ENCODE measurements around the gene SLC4A7.
"Not testable (repeated sequence)": the region's sequence is repeated elsewhere in the genome, so short reads cannot be mapped to it uniquely, and the experiment has no call there.

SLC4A7 gene

DNA sequence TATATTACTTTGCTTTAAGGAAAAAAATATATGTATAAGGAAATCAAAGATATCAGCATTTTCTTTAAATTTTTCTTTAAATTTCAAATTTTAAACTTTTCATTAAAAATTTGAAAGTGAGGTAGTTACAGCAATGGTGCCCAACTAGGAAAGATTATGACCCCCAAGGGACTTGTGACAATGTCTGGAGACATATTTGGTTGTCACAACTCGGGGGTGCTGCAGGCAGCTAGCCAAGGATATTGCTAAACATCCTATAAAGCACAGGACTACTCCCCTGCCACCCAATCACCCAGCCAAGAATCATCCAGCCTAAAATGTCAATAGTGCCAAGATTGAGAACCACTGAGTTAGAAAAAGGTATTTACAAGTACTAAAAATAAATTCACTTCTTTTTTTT, 57.3 kb downstream of the SLC4A7 start:
- DNase-seq, result no peak

DNA sequence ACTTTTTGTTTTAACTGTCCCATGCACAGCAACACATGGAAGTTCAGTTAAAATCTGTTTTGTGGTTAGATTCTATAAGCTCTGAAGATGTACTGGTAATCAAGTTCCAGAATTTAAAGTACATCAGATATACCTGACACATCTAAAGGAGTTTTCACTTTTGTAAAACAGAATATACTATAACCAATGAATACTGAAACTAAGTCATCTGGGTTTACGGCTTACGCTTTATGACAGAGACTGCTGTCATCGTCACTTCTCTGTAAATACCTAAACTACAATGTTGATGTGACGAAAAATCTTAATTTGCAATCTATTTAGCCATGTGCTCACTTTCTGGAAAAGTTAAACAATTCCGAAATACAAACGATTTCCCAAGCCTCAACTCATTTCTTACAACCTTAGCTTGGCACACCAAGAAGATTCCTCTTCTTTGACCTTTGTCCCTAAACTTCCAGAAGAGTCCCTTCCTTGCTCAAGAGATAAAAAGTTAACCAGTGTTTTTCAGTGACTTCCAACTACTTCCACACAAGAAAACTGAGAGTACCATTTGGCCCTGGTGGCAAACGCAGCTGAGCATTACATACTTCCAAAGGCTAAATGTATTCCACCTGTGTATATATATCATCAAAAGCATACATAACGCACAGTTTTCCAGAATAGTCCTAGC, 58.2 kb downstream of the SLC4A7 start:
- no peak for DNase-seq

DNA sequence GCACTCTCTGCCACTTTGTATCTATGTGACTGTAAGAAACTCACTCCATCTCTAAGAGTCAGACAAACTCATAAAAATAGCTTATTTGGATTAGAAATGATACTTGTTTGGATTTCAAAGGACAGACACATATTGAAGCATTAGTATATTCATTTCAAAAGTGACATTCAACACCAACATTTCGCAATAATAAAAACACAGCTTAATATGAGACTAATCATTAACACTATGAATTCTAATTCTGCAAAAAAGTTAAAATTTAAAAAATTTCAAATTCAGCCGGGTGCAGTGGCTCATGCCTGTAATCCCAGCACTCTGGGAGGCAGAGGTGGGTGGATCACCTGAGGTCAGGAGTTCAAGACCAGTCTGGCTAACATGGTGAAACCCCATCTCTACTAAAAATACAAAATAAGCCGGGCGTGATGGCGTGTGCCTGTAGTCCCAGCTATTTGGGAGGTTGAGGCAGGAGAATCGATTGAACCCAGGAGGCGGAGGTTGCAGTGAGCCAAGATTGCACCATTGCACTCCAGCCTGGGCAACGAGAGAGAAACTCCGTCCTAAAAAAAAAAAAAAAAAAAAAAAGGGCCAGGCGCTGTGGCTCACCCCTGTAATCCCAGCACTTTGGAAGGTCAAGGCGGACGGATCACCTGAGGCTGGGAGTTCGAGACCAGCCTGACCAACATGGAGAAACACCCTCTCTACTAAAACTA, 59.2 kb downstream of the SLC4A7 start:
- not testable (repeated sequence) for DNase-seq

DNA sequence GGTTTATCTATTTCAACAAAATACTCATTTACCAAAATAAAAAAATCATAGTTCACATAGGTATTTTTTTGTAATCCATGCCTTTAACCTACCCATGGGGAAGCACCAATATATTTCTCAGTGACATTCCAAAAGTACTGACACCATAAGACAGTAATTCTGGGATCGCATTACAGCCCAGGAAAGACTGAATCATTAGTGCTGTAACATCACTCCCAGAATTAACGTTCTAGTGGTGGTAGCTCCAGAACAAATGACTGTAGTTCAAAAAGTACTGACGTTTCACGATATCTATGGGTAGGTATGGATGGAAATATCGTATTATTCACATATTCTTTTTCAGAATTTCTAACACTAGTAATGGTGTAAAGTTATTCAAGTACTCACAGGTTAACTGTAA, 60.7 kb downstream of the SLC4A7 start:
- DNase-seq, result no peak

DNA sequence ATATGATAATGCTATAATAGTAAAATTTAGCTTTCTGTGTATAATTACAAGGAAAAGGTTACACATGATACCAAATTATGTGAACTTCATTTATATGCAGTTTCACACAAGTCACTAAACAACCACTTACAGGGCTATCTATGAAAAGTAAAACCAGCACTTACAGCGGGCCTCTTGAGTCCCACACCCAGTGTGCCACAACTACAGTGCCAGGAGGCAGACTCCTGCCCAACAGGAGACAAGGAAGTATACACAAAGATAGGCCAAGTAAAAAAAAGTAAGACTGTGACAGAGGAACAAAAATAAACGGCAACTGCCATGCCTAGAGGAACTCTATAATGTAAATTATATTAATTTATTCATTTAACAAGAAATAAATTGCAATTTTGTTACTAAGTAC, 61.6 kb downstream of the SLC4A7 start:
- DNase-seq, result no peak

DNA sequence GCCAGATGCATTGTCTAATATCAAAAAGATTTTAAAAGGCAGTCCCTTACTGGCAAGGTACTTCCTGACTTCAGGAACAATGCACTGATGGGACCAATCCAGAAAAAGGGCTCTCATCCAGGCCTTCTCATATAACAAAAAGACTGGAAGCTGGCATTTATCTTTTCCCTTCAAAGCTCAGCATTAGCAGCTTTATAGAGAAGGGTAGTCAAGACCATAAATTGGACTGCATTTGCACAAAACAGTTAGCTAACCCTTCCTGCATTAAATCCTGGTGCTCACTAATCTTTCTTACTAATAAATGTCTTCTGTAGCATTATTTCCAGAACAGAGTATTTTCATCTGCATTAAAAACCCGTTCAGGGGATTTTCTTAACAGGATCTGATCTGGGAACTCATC, 69.0 kb downstream of the SLC4A7 start:
- no peak for DNase-seq

DNA sequence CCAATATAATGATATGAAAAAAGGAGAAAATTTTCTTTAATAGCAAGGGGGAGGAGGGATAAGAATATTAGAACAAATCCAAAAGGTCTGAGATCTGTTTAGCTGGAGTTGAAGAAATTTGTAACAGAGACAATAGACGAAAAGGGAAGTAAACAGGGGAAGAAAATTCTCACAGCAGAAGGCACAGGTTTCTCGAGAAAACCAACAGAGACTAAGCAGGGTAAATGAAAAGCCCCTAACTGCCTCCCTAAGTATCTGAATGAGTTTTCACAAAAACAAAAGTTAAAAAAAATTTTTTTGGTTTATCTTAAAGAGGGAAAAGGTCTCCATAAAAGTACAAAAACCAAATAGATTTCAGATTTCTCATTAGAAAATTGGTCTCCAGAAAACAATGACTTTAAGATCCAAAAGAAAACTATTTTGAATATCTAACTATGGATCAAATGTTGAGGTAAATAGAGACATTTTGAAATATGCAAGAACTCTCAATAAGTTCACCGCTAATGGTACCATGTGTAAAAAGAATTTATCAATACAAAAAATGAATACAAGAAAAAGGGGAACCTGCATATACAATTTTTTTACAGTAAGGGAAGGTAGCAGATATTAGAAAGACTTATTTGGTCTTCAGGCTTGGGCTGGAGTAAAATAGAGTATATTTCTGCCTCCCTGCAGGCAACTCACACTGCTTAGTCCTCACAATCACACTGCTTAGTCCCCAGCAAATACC, 91.1 kb downstream of the SLC4A7 start:
- DNase-seq, result no peak

DNA sequence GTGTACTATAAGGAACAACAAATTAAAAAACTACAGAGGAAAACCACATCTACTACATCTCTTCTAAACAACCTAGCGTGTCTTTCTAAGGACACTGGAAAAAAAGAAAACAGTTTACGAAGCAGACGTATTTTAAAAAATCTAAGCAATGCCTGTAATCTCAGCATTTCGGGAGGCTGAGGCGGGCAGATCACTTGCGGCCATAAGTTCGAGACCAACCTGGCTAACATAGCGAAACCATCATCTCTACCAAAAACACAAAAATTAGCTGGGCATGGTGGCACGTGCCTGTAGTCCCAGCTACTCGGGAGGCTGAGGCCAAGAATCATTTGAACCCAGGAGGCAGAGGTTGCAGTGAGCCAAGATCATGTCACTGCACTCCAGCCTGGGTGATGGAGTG, 91.8 kb downstream of the SLC4A7 start:
- not testable (repeated sequence) for DNase-seq

DNA sequence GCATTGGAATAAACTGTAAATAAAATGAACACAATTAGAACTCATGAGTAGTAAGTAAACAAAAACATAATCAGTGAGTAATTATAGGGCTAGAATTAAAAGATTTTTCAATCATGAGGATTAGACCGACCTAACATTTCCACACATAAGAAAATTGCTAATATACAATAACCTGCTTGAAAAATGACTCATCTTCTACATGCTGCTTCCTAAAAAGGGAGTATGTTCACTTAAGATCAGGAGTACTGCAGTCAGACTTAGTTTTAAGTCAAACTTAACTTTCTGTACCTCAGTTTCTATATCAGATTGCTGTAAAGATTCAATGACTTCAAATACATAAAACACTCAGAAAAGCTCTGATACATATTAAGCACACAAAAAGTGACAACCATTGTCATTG, 92.4 kb downstream of the SLC4A7 start:
- no peak for DNase-seq

DNA sequence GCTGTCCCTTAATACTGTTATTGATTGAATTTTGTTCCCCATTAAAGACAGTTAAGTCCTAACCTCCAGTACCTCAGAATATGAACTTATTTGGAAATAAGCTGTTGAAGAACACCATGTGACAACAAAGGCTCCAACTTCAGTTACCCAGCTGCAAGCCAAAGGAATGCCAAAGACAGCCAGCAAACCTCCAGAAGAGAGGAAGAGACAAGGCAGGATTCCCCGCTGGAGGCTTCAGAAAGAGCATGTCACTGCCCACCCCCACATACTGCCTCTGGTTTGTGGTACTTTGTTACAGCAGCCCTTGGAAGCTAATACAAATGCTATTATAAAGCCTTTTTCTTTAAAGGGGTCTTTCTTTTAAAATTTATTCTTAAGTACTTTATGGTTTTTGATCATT, 96.6 kb downstream of the SLC4A7 start:
- no peak for DNase-seq

DNA sequence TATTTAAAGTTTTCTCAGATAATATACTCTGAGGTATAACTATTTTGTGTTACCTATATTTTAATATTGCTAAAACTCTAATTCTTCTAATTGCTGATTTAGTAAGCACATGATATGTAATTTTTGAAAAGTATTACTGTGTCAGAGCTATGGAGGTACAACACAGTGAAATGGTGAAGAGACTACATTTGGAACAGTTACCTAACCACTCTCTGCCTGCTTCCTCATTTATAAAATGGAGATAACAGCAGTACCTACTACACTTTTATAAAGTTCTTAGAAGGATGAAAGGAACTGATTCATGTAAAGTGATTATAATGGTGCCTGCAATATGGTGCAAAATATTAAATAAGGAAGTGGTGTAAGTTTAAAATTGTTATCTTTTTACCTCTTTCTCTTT, 98.7 kb downstream of the SLC4A7 start:
- no peak for DNase-seq

DNA sequence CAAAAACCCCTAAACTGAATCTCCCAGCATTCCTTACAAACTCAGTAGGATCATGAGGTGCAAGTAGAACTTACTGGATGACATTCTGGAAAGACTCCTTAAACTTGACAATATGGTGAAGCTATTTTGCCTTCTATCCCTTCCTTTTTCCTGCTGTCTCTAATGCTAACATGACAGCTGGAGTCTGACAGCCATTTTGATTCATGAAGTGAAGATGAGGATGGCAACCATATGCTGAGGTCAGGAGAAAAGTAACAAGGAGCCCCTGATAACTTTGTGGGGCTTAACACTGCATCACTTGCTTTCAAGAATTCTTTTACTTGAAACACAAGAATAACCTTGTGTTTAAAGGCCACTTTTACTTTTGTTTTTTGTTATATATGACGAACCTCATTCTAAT, 100.0 kb downstream of the SLC4A7 start:
- DNase-seq, result no peak

DNA sequence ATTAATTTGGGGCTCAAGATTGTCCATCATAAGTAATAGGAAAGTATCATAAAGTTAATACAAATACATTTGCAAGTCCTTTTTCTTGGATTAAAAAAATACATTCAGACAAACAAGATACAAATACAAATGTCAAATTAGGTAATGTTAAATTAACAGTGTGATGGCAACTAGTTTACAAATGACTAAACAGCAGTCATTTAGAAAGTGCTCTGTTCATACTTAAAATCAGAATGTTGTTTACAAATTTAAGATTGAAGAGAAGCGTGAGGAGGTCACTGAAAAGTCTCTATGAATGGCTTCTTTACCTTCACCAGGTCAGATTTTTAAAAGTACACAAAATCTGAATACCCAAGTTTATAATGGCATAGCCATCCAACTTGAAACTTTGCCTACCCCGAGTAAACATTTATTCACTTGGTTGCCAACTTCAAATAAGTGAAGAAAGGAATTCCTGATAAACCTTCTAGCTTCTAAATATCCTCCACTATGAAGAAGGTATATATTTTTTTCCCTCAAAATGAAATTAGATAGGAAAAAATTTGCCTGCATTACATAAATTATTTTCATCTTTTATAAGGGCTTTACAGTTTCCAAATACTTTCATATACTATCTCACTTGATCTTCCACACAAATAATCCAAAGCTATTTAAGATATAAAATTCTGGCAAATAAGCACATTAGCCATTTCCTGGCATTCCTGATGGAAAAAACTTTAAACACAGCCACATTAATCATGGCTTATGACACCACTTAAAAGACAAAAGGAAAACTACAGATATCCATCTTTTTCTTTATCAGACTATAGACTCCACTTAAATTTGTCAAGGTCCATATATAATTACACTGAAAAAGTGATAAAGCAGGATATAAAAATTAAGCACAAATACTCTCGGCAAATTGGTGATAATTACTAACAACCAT, 103.5 kb downstream of the SLC4A7 start:
- DNase-seq, result no peak

DNA sequence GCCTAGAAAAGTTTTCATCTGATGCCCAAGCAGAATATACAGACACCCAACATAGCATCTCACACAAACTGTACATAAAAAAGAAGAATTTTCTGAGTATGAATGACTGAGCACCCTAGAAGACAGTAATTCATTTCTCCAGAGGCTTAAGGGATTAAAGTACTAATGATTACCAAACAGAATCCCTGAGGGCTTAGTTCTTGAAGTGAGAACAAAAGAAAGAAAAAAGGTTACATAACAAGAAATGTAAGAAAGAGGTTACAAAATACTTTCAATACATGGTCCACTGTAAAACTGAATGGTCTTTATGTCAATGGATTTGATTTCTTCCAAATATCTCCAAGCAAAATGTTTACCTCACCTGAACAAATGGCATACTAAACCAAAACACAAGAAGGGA, 105.9 kb downstream of the SLC4A7 start:
- DNase-seq, result no peak

DNA sequence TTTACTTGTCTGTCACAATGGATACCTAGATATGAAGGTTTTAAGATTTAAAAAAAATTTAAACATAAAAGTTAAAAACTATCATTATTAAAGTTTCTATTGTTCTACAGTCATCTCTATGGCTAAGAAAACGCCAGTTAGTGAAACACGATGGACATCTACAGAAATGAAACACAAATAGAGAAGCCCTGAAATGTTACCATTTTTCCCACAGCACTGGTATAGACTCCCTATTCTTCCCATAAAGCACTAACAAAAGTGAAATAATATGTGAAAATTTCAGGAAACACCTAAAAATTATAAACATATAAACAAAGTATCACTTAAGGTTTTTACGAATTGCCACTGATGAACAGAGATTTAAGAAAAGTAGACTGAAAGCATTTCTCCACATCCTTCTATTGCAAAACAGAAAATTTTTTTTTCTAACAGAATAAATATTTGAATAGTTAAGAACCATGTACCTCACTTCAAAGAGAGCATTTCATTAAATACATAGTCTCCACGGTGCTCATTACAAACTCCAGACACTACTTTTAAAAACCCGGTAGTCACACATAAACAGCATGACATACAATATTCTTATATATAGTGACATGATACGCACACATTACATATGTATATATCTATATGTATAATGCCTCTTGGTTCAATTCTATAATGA, 107.9 kb downstream of the SLC4A7 start:
- DNase-seq, result no peak

DNA sequence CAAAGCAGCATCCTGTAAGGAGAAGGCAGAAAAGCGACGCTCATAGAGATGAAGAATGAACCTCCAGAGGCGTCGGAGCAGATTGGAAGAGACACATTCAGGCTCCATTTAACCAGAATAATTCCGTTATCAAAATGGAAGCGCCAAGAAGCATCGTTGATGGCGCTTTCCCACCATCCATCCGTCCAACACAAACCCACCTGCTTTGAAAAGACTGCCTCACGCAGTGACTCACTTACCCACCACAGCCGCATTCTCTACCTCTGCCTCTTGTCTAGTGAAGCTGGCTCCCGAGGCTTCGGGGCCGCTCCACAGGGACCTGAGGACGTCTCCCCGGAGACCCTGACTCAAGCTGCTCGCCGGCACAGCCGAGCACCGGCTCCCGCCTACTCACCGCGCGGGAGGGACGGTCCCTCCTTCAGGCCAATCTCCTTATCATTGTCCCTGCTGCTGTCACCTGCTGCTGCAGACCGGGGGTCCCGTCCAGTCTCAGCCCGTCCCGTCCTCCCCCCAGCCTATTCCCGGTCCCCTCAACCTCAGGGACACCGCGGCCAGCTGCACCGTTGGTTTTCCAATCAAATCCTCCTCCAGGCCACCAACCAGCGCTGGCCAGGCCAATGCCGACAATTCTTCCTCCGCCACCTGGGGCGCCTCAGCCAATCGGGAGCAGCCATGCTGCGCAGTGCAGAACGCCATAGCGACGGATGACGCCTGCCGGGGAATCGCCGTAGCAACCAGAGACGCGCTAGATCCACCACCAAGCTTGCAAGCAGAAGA, 115.2 kb downstream of the SLC4A7 start, which contains the start of gene NEK10:
NEK10 (minus strand) TSS at position 553 of the 777 bp plus-strand sequence. CDS start 16,501 bp downstream, outside the sequence.
- DNase-seq, result no peak

DNA sequence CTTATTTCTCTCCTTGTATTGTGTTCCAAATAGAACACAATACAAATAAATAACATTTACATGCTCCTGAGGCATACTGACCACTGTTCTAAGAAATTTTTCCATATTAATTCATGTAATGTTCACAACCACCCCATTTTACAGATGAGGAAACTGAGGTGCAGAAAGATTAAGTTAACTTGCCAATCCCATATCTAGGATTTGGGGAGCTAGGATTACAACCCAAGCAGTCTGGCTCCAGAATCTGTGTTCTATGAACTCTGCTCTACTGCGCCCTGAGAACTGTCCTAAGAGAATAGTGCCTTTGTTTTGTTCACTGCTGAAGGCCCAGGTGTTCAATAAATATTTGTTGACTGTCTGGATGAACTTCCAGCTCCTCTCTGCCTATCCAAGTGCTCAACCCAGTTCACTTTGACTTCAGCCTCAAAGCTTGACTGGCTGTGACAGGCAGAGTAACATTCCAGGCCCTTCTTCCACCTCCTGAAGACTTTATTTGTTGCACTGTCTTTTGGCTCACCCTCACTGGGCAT, 118.1 kb downstream of the SLC4A7 start:
- DNase-seq, result no peak

DNA sequence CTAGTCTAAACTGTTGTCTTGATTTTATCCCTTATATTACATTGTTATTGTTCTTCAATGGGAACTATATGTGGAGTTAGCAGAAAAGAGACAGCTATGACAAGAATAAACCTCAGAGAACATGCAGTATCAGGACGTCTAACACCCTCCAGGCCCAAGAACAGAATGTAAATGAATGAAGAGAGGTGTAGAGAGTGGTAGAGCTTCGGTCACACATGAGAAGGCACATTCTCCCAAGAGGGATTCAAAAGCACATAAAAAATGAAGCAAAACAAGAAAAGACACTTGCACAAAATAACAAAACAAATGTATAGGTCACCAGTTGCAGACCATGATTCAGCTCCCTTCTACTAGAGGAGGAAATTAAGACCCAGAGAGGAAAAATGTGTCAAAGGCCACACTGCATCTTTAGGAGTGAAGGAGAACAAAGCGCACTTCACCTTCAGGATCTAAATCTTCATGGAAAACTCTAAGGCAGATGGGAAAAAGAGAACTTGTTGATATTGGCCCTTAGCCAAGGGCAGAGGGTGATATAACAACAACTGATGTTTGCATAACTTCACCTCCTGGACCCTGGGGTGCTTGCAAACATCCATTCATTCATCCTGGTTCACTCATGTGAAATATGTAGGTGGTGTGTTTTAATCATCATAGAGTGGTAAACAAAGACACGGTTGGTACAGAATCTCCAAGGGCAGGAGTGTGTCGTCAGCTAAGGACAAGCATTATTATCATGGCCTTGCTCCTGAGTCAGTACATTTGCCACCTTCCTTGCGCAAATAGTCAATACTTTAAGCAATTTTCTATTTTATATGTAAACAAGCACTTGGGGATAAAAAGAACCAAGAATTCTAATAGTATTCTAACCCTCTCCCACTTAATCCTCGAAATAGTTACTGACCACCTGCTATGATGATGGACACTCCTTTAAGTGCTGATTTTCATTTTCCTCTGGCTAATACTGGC, 123.8 kb downstream of the SLC4A7 start:
- no peak for DNase-seq

DNA sequence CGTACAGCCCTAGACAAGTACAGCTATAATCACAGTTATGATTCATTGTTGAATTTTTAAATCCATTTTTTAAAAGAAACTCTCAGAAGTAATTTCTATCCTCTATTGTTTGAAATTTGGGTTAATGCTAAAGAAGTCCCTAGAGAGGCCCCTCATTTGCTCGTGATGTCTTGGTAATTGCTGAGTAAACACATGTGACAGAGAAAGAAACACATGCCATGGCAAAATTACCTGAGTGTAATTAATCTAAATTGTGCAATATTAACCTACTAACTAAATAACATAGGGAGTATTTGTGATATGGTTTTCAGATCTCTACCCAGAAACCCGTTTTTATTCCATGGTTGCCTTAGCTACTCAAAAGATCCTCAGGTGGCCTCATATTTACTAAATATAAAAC, 125.8 kb downstream of the SLC4A7 start:
- no peak for DNase-seq

DNA sequence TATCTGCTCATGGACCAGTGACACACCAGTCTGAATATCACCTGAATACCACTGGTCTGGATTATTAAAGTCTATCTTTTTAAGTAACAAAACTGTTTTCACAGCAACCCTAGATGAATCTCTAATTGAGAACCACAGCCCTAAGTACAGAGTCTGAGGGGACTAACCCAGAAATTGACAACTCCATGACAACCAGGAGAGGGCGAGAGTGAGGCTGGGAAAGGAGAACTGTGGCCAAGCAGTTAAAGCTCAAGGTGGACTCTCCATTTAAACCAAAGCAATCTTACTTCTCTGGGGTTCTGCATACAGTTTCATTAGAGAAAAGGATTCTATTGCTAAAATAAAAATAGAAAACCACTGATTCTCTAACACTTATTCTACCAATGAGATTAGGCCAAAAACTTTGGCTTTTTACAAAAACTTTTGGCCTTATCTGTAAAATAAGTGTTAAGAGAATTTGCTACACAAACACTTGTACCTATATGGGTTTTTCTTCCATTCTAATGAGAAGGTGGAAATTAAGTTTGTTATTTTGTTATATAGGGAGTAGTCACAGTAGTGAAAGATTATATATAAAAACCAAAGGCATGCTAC, 126.4 kb downstream of the SLC4A7 start:
- peak; percentile 56 for DNase-seq

Measured in KG1 (cell line).